ENCODE data around the gene MLANA. TPM values are rescaled to one million over a fixed set of nuclear protein-coding genes. Genes with fewer than 3 reads are reported as not detected.
A peak's percentile ranks its signal among the peaks of the same experiment; 100 is the strongest.

Gene MLANA
- polyA plus RNA-seq, 3 donors, result not detected

DNA sequence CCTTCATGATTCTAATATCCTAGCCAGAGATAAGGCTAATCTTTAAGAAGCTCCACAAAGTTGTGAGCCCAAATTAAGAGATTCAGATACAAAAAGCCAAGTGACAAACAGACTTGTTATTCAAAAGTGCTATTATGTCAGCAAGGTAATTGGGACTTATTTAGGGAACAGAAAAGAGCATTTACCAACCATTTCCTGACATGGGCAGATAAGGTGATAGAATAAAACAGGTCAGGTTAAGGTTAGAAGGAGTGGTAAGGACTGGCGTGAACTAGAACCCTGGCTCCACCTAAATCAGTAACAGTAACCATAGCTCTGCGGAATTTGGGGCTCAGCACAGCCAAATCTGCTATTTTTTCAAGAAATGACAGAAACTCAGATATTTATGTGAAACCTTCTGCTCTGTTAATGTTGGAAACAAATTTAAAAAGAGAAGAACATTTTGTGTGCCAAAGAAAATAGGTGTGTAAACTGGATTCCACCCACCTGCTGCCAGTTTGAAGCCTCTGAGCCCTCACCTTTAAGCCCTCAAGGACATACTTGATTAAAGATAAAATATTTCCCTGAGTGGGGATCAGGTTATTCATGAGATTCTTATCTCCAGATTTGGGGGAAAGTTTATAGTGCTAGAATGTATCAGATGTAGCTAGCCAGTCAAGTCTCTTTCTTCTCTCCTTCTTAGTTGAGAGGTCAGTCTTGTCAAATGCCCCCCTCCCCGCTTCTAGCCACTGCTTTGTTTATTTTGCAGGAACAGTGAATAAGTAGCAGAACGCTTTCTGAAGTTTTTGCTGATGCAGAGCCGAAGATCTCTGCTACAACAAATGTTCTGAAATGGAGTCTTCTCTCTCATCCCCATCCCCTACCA, 47.5 kb upstream of the MLANA start:
- no peak overlapping the region for H2AFZ ChIP-seq (ENCODE audit: insufficient read depth, low read depth, low read length, poor library complexity, severe bottlenecking)
- TF ChIP-seq, protein P1, sequence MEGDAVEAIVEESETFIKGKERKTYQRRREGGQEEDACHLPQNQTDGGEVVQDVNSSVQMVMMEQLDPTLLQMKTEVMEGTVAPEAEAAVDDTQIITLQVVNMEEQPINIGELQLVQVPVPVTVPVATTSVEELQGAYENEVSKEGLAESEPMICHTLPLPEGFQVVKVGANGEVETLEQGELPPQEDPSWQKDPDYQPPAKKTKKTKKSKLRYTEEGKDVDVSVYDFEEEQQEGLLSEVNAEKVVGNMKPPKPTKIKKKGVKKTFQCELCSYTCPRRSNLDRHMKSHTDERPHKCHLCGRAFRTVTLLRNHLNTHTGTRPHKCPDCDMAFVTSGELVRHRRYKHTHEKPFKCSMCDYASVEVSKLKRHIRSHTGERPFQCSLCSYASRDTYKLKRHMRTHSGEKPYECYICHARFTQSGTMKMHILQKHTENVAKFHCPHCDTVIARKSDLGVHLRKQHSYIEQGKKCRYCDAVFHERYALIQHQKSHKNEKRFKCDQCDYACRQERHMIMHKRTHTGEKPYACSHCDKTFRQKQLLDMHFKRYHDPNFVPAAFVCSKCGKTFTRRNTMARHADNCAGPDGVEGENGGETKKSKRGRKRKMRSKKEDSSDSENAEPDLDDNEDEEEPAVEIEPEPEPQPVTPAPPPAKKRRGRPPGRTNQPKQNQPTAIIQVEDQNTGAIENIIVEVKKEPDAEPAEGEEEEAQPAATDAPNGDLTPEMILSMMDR (IDR thresholded peaks at IDR 0.05), result no peak
- no peak overlapping the region for H3K27ac Mint-ChIP-seq
- H3K36me3 ChIP-seq (replicated peaks in 1 of 2; ENCODE audit: control insufficient read depth in 1 of 2, insufficient read depth in 2 of 2, low read length in 2 of 2), result no peaks in the 10 kb centered on the region
- no peak overlapping the region for H3K27ac ChIP-seq (ENCODE audit: low read depth in 1 of 2, low read length in 2 of 2)
- peaks cover 4 to 5% of the 10 kb centered on the region in 2 donors for H3K36me3 Mint-ChIP-seq
- peaks cover 34% of the 10 kb centered on the region for H3K4me1 Mint-ChIP-seq
- H3K9me3 ChIP-seq (replicated peaks in 1 of 2; ENCODE audit: control insufficient read depth in 1 of 2, insufficient read depth in 1 of 2, low read length in 2 of 2), result peaks cover 0 to 5% of the 10 kb centered on the region in 2 donors
- no peak overlapping the region for H3K4me2 ChIP-seq (replicated peaks; ENCODE audit: extremely low read depth, low read length, poor library complexity, severe bottlenecking)
- no peak overlapping the region for H3K4me3 Mint-ChIP-seq
- no peak overlapping the region for H3K9ac ChIP-seq (ENCODE audit: insufficient read depth, low read length, poor library complexity, severe bottlenecking)
- H3K9me3 Mint-ChIP-seq, result peaks cover 5 to 9% (median 7%) of the 10 kb centered on the region in 7 donors
- no peak overlapping the region for H3K4me3 ChIP-seq (replicated peaks in 1 of 3; ENCODE audit: low read depth in 2 of 3, low read length in 3 of 3)
- H3K27me3 ChIP-seq (ENCODE audit: control insufficient read depth in 2 of 2, insufficient read depth in 2 of 2, low read length in 2 of 2), result no peaks in the 10 kb centered on the region
- 92% methylated on average over 2 of the region's 5 CpGs for WGBS (ENCODE audit: insufficient coverage)
- no peak for DNase-seq
- H3K4me1 ChIP-seq (ENCODE audit: control insufficient read depth in 1 of 2, insufficient read depth in 2 of 2, low read length in 2 of 2), result peaks cover 5 to 15% of the 10 kb centered on the region in 2 donors
- no peaks in the 10 kb centered on the region for H4K20me1 ChIP-seq (ENCODE audit: insufficient read depth, low read length)
- intact Hi-C loops (cut with micrococcal nuclease), result no loop called here
- peaks cover 4 to 18% (median 8%) of the 10 kb centered on the region in 3 donors for H3K27me3 Mint-ChIP-seq (ENCODE audit: low read depth in 3 of 3)
- H3K79me2 ChIP-seq (ENCODE audit: insufficient read depth, low read length), result no peaks in the 10 kb centered on the region

DNA sequence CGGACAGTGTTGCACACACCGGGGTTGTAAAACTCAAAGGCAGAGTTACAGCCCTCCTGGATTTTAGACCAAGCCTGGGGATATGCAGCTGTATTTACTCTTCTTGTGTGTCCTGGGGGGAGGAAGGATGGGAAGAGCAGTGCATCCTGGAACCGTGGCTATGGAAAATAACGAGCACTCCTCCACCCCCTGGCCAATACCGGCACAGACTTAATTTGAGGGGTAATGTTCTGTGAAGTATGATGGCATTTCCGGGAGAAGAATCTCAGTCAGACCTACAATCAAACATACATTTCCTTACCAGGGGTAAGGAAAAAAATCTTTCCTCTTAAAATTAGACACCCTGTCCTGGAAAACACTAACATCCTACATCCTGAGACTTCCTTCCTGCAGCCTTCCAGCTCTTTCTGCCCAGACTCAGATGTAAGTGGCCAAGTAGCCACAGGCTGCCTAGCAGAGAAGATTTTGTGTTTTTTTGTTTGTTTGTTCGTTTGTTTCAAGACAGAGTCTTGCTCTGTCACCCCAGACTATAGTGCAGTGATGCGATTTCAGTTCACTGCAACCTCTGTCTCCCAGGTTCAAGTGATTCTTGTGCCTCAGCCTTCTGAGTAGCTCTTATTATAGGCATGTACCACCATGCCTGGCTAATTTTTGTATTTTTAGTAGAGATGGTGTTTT, 46.8 kb upstream of the MLANA start:
- Histone ChIP-seq H3K4me1 (ENCODE audit: control insufficient read depth in 1 of 2, insufficient read depth in 2 of 2, low read length in 2 of 2) (peaks cover 5 to 15% of the 10 kb centered on the region in 2 donors), H2AFZ (ENCODE audit: insufficient read depth, low read depth, low read length, poor library complexity, severe bottlenecking) (no peak overlapping the region), H4K20me1 (ENCODE audit: insufficient read depth, low read length) (no peaks in the 10 kb centered on the region), H3K27me3 (ENCODE audit: control insufficient read depth in 2 of 2, insufficient read depth in 2 of 2, low read length in 2 of 2) (no peaks in the 10 kb centered on the region), H3K4me3 (replicated peaks in 1 of 3; ENCODE audit: low read depth in 2 of 3, low read length in 3 of 3) (no peak overlapping the region), H3K36me3 (replicated peaks in 1 of 2; ENCODE audit: control insufficient read depth in 1 of 2, insufficient read depth in 2 of 2, low read length in 2 of 2) (no peaks in the 10 kb centered on the region), H3K9me3 (replicated peaks in 1 of 2; ENCODE audit: control insufficient read depth in 1 of 2, insufficient read depth in 1 of 2, low read length in 2 of 2) (peaks cover 0 to 5% of the 10 kb centered on the region in 2 donors), H3K9ac (ENCODE audit: insufficient read depth, low read length, poor library complexity, severe bottlenecking) (no peak overlapping the region), H3K79me2 (ENCODE audit: insufficient read depth, low read length) (no peaks in the 10 kb centered on the region), H3K27ac (ENCODE audit: low read depth in 1 of 2, low read length in 2 of 2) (no peak overlapping the region), H3K4me2 (replicated peaks; ENCODE audit: extremely low read depth, low read length, poor library complexity, severe bottlenecking) (no peak overlapping the region)
- H3K9me3 Mint-ChIP-seq, result peaks cover 5 to 11% (median 7%) of the 10 kb centered on the region in 7 donors
- H3K27ac Mint-ChIP-seq, result peak overlapping the region in 1 of 7 donors; percentile 10
- H3K4me3 Mint-ChIP-seq, result no peak overlapping the region
- intact Hi-C loops (cut with micrococcal nuclease), result no loop called here
- DNase-seq, result no peak
- H3K4me1 Mint-ChIP-seq, result peaks cover 34% of the 10 kb centered on the region
- WGBS (ENCODE audit: insufficient coverage), result 14% methylated on average over 2 of the region's 8 CpGs
- peaks cover 4 to 5% of the 10 kb centered on the region in 2 donors for H3K36me3 Mint-ChIP-seq
- TF ChIP-seq, protein P1 (IDR thresholded peaks at IDR 0.05), result no peak
- peaks cover 4 to 18% (median 8%) of the 10 kb centered on the region in 3 donors for H3K27me3 Mint-ChIP-seq (ENCODE audit: low read depth in 3 of 3)
